Measurements from ENCODE around the gene WDFY2. TPM values are rescaled to one million over a fixed set of nuclear protein-coding genes. Genes with fewer than 3 reads are reported as not detected.

WDFY2 gene
- total and polyA plus RNA-seq, 2 experiments from 2014 or later, result 11.4 to 24.0 TPM

DNA sequence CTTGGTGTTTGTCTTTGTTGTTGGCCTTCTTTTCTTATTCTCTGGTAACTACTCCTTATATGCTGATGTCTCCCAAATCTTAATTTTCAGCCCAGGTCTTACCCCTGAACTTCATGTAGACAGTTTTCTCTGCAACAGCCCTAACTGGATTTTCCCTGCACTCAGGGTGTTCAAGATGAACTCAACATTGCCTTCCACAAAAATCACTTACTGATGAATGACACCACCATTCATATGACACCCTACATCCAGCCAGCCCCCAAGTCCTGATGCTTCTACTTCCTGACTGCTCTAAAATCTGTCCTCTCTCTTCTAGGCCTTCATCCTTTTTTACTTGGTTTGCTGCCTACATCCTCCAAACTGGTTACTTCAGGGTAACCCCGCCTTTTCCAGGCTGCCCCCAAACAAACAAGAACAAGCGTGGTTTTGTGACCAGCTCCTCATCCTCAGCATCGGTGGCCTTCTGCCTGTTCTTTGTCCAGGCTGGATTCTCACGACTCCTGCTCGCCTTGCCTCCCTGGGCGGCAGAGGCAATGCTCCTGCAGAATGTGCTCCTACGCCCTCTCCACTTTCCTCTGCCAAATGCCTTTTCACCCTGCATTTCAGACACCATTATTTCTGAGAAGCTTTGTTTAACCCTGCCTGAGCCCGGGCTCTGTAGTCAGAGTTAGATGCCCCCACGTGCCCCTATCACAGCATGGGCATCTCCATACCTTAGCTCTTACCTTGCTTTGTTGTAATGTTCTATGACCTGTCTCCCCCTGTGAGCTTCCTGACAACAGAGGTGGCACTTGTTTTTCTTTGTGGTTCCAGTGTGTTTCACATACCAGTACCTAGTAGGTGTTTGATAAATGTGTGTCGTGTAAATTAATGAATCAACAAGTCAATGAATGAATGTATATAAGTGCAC is 61.8 kb downstream of the WDFY2 start:
- H3K36me3 ChIP-seq (ENCODE audit: insufficient read depth), result no peaks in the 10 kb centered on the region
- H3K79me2 ChIP-seq (replicated peaks; ENCODE audit: insufficient read depth), result peaks cover 91% of the 10 kb centered on the region
- H3K9me2 ChIP-seq (ENCODE audit: insufficient read depth), result no peaks in the 10 kb centered on the region
- H3K4me2 ChIP-seq, result peak overlapping the region; percentile 59
- H3K27me3 Mint-ChIP-seq (ENCODE audit: insufficient read depth, low read depth, poor library complexity), result peaks cover 3% of the 10 kb centered on the region
- H3K27ac ChIP-seq (ENCODE audit: low read depth), result peak overlapping the region; percentile 91
- no peaks in the 10 kb centered on the region for H4K20me1 ChIP-seq (replicated peaks; ENCODE audit: insufficient read depth)
- no peaks in the 10 kb centered on the region; the same call in 2 of the 3 replicates for H3K9me3 Mint-ChIP-seq
- ATAC-seq, result peak; percentile 92
- peak; percentile 50 for DNase-seq (ENCODE audit: low spot score)
- peaks cover 45% of the 10 kb centered on the region for H3K4me1 ChIP-seq (ENCODE audit: insufficient read depth)
- H3K36me3 Mint-ChIP-seq (ENCODE audit: low read depth), result peaks cover 10% of the 10 kb centered on the region; the same call in 2 of the 3 replicates
- peaks cover 51% of the 10 kb centered on the region for H3K4me1 Mint-ChIP-seq
- H3K27ac Mint-ChIP-seq, result peak overlapping the region; percentile 93
- no peaks in the 10 kb centered on the region for H3F3A ChIP-seq (replicated peaks; ENCODE audit: low read depth)
- H3K27me3 ChIP-seq (ENCODE audit: insufficient read depth), result no peaks in the 10 kb centered on the region
- peak overlapping the region; percentile 8 for H3K4me3 Mint-ChIP-seq
- TF ChIP-seq, protein P1, sequence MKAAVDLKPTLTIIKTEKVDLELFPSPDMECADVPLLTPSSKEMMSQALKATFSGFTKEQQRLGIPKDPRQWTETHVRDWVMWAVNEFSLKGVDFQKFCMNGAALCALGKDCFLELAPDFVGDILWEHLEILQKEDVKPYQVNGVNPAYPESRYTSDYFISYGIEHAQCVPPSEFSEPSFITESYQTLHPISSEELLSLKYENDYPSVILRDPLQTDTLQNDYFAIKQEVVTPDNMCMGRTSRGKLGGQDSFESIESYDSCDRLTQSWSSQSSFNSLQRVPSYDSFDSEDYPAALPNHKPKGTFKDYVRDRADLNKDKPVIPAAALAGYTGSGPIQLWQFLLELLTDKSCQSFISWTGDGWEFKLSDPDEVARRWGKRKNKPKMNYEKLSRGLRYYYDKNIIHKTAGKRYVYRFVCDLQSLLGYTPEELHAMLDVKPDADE (IDR thresholded peaks at IDR 0.05), result no peak
- TF ChIP-seq EZH2phosphoT487 (IDR thresholded peaks at IDR 0.05; ENCODE audit: unreplicated experiment) (no peak), JUNB (IDR thresholded peaks at IDR 0.05; ENCODE audit: unreplicated experiment) (no peak), STAT1 (IDR thresholded peaks at IDR 0.05; ENCODE audit: unreplicated experiment) (no peak), NANOG (IDR thresholded peaks at IDR 0.05; ENCODE audit: borderline replicate concordance) (no peak), CREB1 (CRISPR knock-in tag; IDR thresholded peaks at IDR 0.05; ENCODE audit: low read depth) (no peak), POLR2AphosphoS5 (IDR thresholded peaks at IDR 0.05; ENCODE audit: low read depth) (no peak), EZH2 (IDR thresholded peaks at IDR 0.05; ENCODE audit: low read depth, unreplicated experiment) (no peak), ZNF331 (CRISPR knock-in tag; IDR thresholded peaks at IDR 0.05; ENCODE audit: low read depth) (no peak)
- TF ChIP-seq, protein P2, sequence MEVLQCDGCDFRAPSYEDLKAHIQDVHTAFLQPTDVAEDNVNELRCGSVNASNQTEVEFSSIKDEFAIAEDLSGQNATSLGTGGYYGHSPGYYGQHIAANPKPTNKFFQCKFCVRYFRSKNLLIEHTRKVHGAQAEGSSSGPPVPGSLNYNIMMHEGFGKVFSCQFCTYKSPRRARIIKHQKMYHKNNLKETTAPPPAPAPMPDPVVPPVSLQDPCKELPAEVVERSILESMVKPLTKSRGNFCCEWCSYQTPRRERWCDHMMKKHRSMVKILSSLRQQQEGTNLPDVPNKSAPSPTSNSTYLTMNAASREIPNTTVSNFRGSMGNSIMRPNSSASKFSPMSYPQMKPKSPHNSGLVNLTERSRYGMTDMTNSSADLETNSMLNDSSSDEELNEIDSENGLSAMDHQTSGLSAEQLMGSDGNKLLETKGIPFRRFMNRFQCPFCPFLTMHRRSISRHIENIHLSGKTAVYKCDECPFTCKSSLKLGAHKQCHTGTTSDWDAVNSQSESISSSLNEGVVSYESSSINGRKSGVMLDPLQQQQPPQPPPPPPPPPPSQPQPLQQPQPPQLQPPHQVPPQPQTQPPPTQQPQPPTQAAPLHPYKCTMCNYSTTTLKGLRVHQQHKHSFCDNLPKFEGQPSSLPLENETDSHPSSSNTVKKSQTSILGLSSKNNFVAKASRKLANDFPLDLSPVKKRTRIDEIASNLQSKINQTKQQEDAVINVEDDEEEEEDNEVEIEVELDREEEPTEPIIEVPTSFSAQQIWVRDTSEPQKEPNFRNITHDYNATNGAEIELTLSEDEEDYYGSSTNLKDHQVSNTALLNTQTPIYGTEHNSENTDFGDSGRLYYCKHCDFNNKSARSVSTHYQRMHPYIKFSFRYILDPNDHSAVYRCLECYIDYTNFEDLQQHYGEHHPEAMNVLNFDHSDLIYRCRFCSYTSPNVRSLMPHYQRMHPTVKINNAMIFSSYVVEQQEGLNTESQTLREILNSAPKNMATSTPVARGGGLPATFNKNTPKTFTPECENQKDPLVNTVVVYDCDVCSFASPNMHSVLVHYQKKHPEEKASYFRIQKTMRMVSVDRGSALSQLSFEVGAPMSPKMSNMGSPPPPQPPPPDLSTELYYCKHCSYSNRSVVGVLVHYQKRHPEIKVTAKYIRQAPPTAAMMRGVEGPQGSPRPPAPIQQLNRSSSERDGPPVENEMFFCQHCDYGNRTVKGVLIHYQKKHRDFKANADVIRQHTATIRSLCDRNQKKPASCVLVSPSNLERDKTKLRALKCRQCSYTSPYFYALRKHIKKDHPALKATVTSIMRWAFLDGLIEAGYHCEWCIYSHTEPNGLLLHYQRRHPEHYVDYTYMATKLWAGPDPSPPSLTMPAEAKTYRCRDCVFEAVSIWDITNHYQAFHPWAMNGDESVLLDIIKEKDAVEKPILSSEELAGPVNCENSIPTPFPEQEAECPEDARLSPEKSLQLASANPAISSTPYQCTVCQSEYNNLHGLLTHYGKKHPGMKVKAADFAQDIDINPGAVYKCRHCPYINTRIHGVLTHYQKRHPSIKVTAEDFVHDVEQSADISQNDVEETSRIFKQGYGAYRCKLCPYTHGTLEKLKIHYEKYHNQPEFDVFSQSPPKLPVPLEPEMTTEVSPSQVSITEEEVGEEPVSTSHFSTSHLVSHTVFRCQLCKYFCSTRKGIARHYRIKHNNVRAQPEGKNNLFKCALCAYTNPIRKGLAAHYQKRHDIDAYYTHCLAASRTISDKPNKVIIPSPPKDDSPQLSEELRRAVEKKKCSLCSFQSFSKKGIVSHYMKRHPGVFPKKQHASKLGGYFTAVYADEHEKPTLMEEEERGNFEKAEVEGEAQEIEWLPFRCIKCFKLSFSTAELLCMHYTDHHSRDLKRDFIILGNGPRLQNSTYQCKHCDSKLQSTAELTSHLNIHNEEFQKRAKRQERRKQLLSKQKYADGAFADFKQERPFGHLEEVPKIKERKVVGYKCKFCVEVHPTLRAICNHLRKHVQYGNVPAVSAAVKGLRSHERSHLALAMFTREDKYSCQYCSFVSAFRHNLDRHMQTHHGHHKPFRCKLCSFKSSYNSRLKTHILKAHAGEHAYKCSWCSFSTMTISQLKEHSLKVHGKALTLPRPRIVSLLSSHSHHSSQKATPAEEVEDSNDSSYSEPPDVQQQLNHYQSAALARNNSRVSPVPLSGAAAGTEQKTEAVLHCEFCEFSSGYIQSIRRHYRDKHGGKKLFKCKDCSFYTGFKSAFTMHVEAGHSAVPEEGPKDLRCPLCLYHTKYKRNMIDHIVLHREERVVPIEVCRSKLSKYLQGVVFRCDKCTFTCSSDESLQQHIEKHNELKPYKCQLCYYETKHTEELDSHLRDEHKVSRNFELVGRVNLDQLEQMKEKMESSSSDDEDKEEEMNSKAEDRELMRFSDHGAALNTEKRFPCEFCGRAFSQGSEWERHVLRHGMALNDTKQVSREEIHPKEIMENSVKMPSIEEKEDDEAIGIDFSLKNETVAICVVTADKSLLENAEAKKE (CRISPR knock-in tag; IDR thresholded peaks at IDR 0.05), result no peak
- TF ChIP-seq, protein P3, sequence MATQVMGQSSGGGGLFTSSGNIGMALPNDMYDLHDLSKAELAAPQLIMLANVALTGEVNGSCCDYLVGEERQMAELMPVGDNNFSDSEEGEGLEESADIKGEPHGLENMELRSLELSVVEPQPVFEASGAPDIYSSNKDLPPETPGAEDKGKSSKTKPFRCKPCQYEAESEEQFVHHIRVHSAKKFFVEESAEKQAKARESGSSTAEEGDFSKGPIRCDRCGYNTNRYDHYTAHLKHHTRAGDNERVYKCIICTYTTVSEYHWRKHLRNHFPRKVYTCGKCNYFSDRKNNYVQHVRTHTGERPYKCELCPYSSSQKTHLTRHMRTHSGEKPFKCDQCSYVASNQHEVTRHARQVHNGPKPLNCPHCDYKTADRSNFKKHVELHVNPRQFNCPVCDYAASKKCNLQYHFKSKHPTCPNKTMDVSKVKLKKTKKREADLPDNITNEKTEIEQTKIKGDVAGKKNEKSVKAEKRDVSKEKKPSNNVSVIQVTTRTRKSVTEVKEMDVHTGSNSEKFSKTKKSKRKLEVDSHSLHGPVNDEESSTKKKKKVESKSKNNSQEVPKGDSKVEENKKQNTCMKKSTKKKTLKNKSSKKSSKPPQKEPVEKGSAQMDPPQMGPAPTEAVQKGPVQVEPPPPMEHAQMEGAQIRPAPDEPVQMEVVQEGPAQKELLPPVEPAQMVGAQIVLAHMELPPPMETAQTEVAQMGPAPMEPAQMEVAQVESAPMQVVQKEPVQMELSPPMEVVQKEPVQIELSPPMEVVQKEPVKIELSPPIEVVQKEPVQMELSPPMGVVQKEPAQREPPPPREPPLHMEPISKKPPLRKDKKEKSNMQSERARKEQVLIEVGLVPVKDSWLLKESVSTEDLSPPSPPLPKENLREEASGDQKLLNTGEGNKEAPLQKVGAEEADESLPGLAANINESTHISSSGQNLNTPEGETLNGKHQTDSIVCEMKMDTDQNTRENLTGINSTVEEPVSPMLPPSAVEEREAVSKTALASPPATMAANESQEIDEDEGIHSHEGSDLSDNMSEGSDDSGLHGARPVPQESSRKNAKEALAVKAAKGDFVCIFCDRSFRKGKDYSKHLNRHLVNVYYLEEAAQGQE (IDR thresholded peaks at IDR 0.05; ENCODE audit: unreplicated experiment), result no peak
- TF ChIP-seq, protein P4, sequence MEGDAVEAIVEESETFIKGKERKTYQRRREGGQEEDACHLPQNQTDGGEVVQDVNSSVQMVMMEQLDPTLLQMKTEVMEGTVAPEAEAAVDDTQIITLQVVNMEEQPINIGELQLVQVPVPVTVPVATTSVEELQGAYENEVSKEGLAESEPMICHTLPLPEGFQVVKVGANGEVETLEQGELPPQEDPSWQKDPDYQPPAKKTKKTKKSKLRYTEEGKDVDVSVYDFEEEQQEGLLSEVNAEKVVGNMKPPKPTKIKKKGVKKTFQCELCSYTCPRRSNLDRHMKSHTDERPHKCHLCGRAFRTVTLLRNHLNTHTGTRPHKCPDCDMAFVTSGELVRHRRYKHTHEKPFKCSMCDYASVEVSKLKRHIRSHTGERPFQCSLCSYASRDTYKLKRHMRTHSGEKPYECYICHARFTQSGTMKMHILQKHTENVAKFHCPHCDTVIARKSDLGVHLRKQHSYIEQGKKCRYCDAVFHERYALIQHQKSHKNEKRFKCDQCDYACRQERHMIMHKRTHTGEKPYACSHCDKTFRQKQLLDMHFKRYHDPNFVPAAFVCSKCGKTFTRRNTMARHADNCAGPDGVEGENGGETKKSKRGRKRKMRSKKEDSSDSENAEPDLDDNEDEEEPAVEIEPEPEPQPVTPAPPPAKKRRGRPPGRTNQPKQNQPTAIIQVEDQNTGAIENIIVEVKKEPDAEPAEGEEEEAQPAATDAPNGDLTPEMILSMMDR (conservative IDR thresholded peaks at IDR 0.05; ENCODE audit: low read depth in 2 of 2), result no peak
- H2AFZ ChIP-seq, result no peak overlapping the region
- 0 out of 2 replicates have a peak overlapping the region, but pooled peaks have one; percentile 24 for H3K4me3 ChIP-seq
